Measurements from ENCODE around the gene GPR179. TPM values are rescaled to one million over a fixed set of nuclear protein-coding genes. Genes with fewer than 3 reads are reported as not detected.

GPR179 gene
- not detected for total RNA-seq
- polyA plus RNA-seq (2013, experiment 1 of 2): not detected
- polyA plus RNA-seq (2013, experiment 2 of 2): 0.04 TPM
- long read RNA-seq, experiment 1: 0 reads
- long read RNA-seq, experiment 2: 0 reads
- long read RNA-seq, experiment 3: 0 reads
- long read RNA-seq, experiment 4: 0 reads

- Mint-ChIP-seq H3K27me3 (ENCODE audit: insufficient read depth) (no peaks in the 10 kb centered on the region), H3K9me3 (no peaks in the 10 kb centered on the region), H3K4me1 (peaks cover 10% of the 10 kb centered on the region), H3K27ac (no peak within 1 kb of the TSS), H3K4me3 (no peak within 1 kb of the TSS), H3K36me3 (ENCODE audit: low read depth) (no peaks in the 10 kb centered on the region)
- H3K9ac ChIP-seq (ENCODE audit: extremely low read depth, low read length, poor library complexity, severe bottlenecking): no peak within 1 kb of the TSS
- H3K27ac ChIP-seq (ENCODE audit: low read depth, low read length): no peak within 1 kb of the TSS
- 87 to 88% methylated on average over 9 to 17 of the region's 18 CpGs for WGBS, 2 experiments (ENCODE audit: insufficient coverage in 1 of 2, insufficient read length in 1 of 2)
- H3K9me3 ChIP-seq (ENCODE audit: control insufficient read depth, low read length): no peaks in the 10 kb centered on the region
- no peak within 1 kb of the TSS for H3K4me3 ChIP-seq (ENCODE audit: low read length)
- no peak for DNase-seq
- no peak for TF ChIP-seq CTCF (conservative IDR thresholded peaks at IDR 0.05)
- no peaks in the 10 kb centered on the region for H3K27me3 ChIP-seq (ENCODE audit: control insufficient read depth, insufficient read depth, low read length, poor library complexity, severe bottlenecking)
- H3K4me1 ChIP-seq (ENCODE audit: control insufficient read depth, insufficient read depth, low read length): peaks cover 5% of the 10 kb centered on the region
- H3K36me3 ChIP-seq (ENCODE audit: control insufficient read depth, insufficient read depth, low read length): no peaks in the 10 kb centered on the region
Observed at GRCh38 chr17:38343608-38344419, at the start of gene GPR179. Gene GPR179 (minus strand): TSS chr17:38343956. CDS start chr17:38343789, 167 bp downstream.

- H3K36me3 Mint-ChIP-seq (ENCODE audit: low read depth): peaks cover 45% of the 10 kb centered on the region
- Histone ChIP-seq H3K9me3 (ENCODE audit: control insufficient read depth, low read length) (no peaks in the 10 kb centered on the region), H3K36me3 (ENCODE audit: control insufficient read depth, insufficient read depth, low read length) (peaks cover 35% of the 10 kb centered on the region), H3K9ac (ENCODE audit: extremely low read depth, low read length, poor library complexity, severe bottlenecking) (no peak overlapping the region), H3K4me1 (ENCODE audit: control insufficient read depth, insufficient read depth, low read length) (no peaks in the 10 kb centered on the region), H3K27me3 (ENCODE audit: control insufficient read depth, insufficient read depth, low read length, poor library complexity, severe bottlenecking) (no peaks in the 10 kb centered on the region), H3K27ac (ENCODE audit: low read depth, low read length) (no peak overlapping the region), H3K4me3 (ENCODE audit: low read length) (no peak overlapping the region)
- DNase-seq: no peak
- TF ChIP-seq CTCF (conservative IDR thresholded peaks at IDR 0.05): no peak
- peaks cover 5% of the 10 kb centered on the region for H3K4me1 Mint-ChIP-seq
- no peak overlapping the region for H3K27ac Mint-ChIP-seq
- H3K27me3 Mint-ChIP-seq (ENCODE audit: insufficient read depth): no peaks in the 10 kb centered on the region
- no peaks in the 10 kb centered on the region for H3K9me3 Mint-ChIP-seq
- H3K4me3 Mint-ChIP-seq: no peak overlapping the region
- WGBS, 2 experiments (ENCODE audit: insufficient coverage in 1 of 2, insufficient read length in 1 of 2): 89 to 100% methylated on average over 1 of the region's 1 CpG
Observed at GRCh38 chr17:38379448-38379847, 35.7 kb upstream of the GPR179 start.

- Histone ChIP-seq H3K36me3 (ENCODE audit: control insufficient read depth, insufficient read depth, low read length) (peaks cover 35% of the 10 kb centered on the region), H3K9ac (ENCODE audit: extremely low read depth, low read length, poor library complexity, severe bottlenecking) (no peak overlapping the region), H3K4me3 (ENCODE audit: low read length) (no peak overlapping the region), H3K27me3 (ENCODE audit: control insufficient read depth, insufficient read depth, low read length, poor library complexity, severe bottlenecking) (no peaks in the 10 kb centered on the region), H3K4me1 (ENCODE audit: control insufficient read depth, insufficient read depth, low read length) (no peaks in the 10 kb centered on the region), H3K27ac (ENCODE audit: low read depth, low read length) (no peak overlapping the region), H3K9me3 (ENCODE audit: control insufficient read depth, low read length) (no peaks in the 10 kb centered on the region)
- 94 to 95% methylated on average over 3 to 8 of the region's 8 CpGs for WGBS, 2 experiments (ENCODE audit: insufficient coverage in 1 of 2, insufficient read length in 1 of 2)
- Mint-ChIP-seq H3K27me3 (ENCODE audit: insufficient read depth) (no peaks in the 10 kb centered on the region), H3K27ac (no peak overlapping the region), H3K36me3 (ENCODE audit: low read depth) (peaks cover 56% of the 10 kb centered on the region), H3K9me3 (no peaks in the 10 kb centered on the region), H3K4me3 (no peak overlapping the region), H3K4me1 (no peaks in the 10 kb centered on the region)
- TF ChIP-seq CTCF (conservative IDR thresholded peaks at IDR 0.05): no peak
- DNase-seq: no peak
Observed at GRCh38 chr17:38369124-38369886, 25.5 kb upstream of the GPR179 start.

Data from endodermal cell (in vitro differentiated cells).